ENCODE data around the gene SYP. TPM values are rescaled to one million over a fixed set of nuclear protein-coding genes. Genes with fewer than 3 reads are reported as not detected.

SYP gene
- total RNA-seq, 1 donor: 0.36 TPM

GRCh38 chrX:49139713-49140112, 60.3 kb downstream of the SYP start:
- Histone ChIP-seq H3K4me2 (ENCODE audit: insufficient read depth, low read length) (no peak overlapping the region), H3K27me3 (ENCODE audit: insufficient read depth, low read length) (no peaks in the 10 kb centered on the region), H4K20me1 (ENCODE audit: insufficient read depth, low read length) (no peaks in the 10 kb centered on the region), H3K27ac (ENCODE audit: low read depth, low read length) (no peak overlapping the region), H3K4me1 (ENCODE audit: insufficient read depth, low read length) (no peaks in the 10 kb centered on the region), H3K9me3 (ENCODE audit: low read depth, low read length) (peaks cover 8% of the 10 kb centered on the region), H3K36me3 (ENCODE audit: insufficient read depth, low read length) (no peaks in the 10 kb centered on the region), H3K79me2 (ENCODE audit: insufficient read depth, low read length) (no peaks in the 10 kb centered on the region), H3K4me3 (ENCODE audit: insufficient read depth, low read length) (no peak overlapping the region), H2AFZ (ENCODE audit: low read length) (no peak overlapping the region)
- TF ChIP-seq, protein P1, sequence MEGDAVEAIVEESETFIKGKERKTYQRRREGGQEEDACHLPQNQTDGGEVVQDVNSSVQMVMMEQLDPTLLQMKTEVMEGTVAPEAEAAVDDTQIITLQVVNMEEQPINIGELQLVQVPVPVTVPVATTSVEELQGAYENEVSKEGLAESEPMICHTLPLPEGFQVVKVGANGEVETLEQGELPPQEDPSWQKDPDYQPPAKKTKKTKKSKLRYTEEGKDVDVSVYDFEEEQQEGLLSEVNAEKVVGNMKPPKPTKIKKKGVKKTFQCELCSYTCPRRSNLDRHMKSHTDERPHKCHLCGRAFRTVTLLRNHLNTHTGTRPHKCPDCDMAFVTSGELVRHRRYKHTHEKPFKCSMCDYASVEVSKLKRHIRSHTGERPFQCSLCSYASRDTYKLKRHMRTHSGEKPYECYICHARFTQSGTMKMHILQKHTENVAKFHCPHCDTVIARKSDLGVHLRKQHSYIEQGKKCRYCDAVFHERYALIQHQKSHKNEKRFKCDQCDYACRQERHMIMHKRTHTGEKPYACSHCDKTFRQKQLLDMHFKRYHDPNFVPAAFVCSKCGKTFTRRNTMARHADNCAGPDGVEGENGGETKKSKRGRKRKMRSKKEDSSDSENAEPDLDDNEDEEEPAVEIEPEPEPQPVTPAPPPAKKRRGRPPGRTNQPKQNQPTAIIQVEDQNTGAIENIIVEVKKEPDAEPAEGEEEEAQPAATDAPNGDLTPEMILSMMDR (IDR thresholded peaks at IDR 0.05; ENCODE audit: extremely low read depth, low read depth, low read length): no peak
- DNase-seq (ENCODE audit: insufficient read length, low spot score, missing footprints): no peak

Small RNA genes lying within 50 kb of the gene (small RNA-seq; reads per million reads assigned to genes)
- not detected for gene RN7SL262P

Other genes with a start within 250 kb of the SYP start
- 31.2 and 33.7 TPM in 2 replicates for gene OTUD5, start 242.6 kb downstream of the SYP start, total RNA-seq
- gene KCND1, start 228.3 kb downstream of the SYP start, total RNA-seq: 0.29 and 0.36 TPM in 2 replicates
- gene GRIPAP1, start 197.9 kb downstream of the SYP start, total RNA-seq: 14.4 and 15.6 TPM in 2 replicates
- gene TFE3, start 156.8 kb downstream of the SYP start, total RNA-seq: 36.2 and 46.7 TPM in 2 replicates
- gene CCDC120, start 141.2 kb downstream of the SYP start, total RNA-seq: 1.1 and 1.2 TPM in 2 replicates
- gene PRAF2, start 126.2 kb downstream of the SYP start, total RNA-seq: 12.3 and 15.6 TPM in 2 replicates
- 86.5 and 97.5 TPM in 2 replicates for gene WDR45, start 120.3 kb downstream of the SYP start, total RNA-seq
- 12.4 and 14.1 TPM in 2 replicates for gene GPKOW, start 76.5 kb downstream of the SYP start, total RNA-seq
- 1.2 and 1.8 TPM in 2 replicates for gene MAGIX, start 37.4 kb downstream of the SYP start, total RNA-seq
- 19.7 and 21.0 TPM in 2 replicates for gene PLP2, start 28.3 kb downstream of the SYP start, total RNA-seq
- gene PRICKLE3, start 13.8 kb downstream of the SYP start, total RNA-seq: 6.9 and 7.7 TPM in 2 replicates
- not detected in 2 replicates for gene CACNA1F, start 33.1 kb upstream of the SYP start, total RNA-seq
- gene CCDC22, start 35.3 kb upstream of the SYP start, total RNA-seq: 13.3 and 15.6 TPM in 2 replicates
- gene FOXP3, start 64.5 kb upstream of the SYP start, total RNA-seq: not detected in 2 replicates
- 3.2 and 4.0 TPM in 2 replicates for gene PPP1R3F, start 69.6 kb upstream of the SYP start, total RNA-seq
- not detected in 2 replicates for gene GAGE10, start 103.5 kb upstream of the SYP start, total RNA-seq
- not detected in 2 replicates for gene GAGE12J, start 121.8 kb upstream of the SYP start, total RNA-seq
- not detected in 2 replicates for gene GAGE13, start 131.4 kb upstream of the SYP start, total RNA-seq